Effector CD8-positive, alpha-beta T cell (primary cell): ENCODE measurements around the gene BORCS8.
A peak's percentile ranks its signal among the peaks of the same experiment; 100 is the strongest.
"Not testable (repeated sequence)": the region's sequence is repeated elsewhere in the genome, so short reads cannot be mapped to it uniquely, and the experiment has no call there.

Experiments
- DNase-seq: peaks from one replicate; lab custom pipeline; 2025; lab: John Stamatoyannopoulos, UW

The BORCS8 gene

DNA sequence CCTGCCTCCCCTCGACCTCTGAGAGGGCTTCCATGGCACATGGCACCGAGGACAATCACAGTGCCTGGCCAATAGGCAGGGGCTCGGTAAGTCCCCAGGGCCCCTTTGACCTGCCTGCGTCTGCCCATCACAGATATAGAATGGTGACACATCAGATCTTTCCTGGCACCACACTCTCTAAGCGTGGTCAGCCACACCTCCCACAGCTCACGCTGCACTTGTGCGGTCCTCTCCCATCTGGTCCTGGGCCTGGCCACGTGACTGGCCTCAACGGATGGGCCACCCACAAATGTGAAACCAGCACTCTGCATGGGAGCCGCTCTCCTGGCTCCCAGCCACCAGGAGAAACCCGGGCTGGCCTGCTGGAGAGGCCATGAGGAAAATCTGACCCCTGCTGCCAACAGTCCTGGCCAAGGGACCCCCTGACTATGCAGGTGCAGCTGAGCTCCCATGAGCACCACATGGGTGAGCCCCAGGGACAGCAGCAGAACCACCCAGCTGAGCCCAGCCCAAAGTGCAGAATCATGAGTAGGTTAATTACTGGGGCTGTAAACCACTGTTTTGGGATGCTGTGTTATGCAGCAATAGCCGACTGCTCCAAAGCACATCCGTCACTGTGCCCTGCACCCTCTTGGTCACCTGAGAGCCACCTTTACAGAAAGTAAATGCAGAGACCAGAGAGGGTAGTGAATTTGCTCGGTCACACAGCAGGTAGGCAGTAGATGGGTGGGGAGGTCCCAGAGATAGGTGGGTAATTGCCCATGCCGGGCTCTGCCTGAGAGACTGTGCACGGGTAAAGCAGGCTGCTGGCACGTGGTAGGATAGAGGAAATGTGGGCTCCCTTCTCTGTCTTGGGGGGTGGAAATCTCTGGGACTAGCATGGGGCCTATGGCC lies 12.2 kb downstream of the BORCS8 start:
- no peak for DNase-seq

DNA sequence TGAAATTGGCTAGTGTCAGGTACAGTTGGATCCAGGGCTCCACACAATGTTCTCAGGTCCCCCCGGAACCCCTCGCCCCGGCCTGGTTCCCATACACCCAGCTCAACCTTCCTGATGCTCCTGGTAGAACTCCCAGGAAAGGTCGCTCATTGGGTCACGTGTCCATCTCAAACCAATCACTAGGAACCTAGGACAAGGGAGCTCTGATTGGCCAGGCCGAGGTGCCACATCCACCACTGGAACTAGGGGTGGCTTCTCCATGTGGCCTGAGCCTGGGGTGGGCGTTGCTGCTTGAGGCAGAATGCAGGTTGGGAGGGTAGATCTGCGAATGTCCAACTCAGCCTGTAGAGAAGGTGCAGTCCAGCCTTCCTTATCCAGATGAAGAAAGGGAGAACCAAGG lies 15.0 kb downstream of the BORCS8 start:
- no peak for DNase-seq

DNA sequence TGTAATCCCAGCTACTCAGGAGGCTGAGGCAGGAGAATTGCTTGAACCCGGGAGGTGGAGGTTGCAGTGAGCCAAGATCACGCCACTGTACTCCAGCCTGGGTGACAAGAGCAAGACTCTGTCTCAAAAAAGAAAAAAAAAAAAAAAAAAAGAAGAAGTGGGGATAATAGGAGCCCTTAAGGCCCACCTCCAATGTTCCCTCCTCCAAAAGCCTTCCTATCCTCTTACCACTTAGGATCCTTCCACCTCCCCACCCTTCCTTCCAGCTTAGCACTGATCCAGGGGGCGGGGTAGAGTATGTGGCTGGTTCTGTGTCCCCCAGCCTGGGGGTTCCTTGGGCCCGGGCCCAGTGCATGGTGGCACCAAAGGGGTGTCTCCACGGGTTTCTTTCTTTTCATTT lies 18.7 kb downstream of the BORCS8 start:
- DNase-seq = not testable (repeated sequence)

DNA sequence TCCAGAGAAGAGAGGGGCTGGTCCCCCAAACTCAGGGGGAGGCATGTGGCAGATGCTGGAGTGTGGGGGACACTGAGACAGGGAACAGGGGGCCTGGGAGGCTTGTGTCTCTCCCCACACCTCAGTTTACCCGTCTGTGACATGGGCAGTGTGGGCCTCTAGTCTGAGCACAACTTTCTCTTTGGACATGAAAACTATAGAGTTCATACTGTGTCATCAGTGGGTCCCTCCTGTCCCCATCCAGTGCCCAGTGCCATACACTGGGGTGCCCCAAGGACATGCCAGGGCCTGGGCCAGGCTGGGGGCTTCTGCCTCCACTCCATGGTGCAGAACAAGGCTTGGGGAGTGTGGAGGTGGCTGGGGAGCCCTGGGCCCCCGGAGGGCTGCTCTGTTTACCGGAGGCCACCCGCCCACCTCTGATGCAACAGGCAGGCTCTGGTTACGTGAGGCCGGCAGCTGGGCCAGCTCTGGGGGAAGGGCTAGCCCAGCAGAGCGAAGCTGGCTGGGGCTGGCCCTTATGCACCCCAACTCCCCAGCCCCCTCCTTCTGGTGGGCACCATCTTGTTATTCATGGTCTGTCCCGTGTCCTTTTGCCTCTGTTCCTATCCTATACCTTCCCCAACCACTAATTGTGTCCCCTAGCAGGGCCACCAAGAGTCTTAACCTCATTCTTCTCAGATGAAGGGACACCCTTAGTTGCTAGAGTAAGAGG lies 20.0 kb downstream of the BORCS8 start:
- DNase-seq = no peak

DNA sequence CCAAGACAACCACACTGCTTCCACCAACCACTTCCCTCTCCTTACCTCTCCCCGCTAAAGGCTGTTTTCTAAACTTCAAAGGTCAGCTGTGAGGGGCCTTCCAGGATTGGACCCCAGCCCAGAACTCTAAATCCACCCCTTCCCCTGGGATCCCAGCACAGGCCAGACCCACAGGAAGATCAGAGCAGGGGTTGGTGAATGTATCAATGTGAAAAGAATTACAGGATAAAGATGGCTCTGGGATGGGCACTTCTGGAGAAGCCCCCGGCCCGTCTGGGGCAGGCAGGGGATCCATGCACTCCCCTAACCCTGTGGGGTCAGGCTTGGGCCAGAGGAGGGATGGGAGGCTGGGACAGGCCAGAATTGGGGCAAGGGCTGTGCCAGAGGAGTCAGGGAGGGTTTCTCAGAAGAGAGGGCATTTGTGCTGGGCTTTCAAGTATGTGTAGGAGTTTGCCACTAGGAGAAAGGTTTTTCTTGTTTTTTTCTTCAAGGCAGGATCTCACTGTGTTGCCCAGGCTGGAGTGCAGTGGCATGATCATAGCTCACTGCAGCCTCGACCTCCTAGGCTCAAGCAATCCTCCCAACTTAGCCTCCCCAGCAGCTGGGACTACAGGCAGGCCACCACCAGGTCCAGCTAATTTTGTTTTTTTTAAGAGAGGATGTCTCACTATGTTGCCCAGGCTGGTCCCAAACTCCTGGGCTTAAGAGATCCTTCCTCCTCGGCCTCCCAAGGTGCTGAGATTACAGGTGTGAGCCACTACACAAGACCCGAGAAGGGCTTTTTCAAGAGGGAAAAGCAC lies 20.9 kb downstream of the BORCS8 start:
- no peak for DNase-seq

DNA sequence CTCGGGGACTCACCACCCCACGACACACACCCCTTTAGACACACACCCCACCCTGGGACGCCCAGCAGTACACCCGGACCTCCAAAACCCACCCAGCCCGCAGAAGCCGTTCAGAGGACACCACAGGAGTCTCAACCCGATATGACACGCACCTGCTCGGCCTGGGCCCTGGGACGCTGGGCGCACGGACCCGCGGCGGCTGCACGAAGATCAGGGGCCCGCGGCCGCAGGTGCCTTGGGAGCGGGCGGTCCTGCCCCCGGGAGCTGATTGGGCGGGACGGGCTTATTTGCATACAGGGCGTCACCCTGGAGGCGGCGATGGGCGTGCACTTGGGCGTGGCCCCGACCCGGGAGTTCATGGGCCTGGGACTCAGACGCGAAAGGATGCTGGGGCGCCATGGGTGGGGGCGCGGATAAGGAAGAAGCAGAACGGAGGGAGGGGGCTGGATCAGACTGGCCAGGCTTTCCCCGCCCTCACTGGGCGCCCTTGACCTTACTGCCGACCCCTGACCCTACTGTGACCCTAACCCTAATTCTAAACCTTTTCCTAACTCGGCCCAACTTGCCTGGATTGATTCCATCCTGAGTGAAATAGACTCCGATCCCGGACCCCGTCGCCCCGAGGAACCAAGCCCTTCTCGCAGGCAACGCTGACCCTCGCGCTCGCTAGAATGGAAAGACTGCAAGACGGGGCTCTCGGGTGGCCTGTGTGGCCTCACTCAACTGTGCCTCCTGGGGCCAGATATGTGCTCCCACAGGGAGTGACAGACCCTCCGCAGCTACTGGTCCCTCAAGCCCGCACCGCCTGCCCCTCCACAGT lies 21.7 kb downstream of the BORCS8 start, which contains the start of gene MEF2B:
Gene MEF2B (minus strand): TSS at position 211 of the 820 bp plus-strand sequence. CDS start 19,528 bp downstream, outside the sequence.
- DNase-seq = peak; percentile 71

DNA sequence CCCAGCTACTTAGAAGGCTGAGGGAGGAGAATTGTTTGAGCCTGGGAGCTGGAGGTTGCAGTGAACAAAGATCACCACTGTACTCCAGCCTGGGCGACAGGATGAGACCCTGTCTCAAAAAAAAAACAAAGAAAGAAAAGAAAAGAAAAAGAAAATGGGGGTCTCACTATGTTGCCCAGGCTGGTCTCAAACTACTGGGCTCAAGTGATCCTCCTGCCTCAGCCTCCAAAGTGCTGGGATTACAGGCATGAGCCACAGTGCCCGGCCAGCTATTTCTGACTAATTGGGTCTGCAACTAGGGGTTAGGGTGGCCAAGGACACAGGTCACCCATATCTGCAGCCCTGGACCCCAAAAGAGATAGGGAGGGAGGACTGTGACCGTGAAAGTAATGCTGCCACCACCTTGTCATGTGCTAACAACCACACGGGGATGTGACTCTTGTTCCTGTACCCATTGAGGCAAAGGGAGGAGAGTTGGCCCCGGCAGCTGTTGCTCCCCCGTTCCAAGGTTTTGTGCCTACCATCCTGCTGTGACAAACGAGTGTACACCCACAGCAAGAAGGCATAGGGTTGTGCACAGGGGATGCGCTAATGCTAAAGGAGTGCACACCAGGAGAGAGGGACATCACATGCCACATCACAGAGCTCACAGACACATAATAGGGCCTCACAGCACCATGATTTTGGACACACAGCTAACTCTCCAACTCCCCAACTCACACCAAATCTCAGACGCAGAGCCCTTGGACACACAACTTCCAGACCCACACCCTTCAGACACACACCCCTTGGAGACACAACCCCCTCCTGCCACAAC lies 22.5 kb downstream of the BORCS8 start:
- no peak for DNase-seq

DNA sequence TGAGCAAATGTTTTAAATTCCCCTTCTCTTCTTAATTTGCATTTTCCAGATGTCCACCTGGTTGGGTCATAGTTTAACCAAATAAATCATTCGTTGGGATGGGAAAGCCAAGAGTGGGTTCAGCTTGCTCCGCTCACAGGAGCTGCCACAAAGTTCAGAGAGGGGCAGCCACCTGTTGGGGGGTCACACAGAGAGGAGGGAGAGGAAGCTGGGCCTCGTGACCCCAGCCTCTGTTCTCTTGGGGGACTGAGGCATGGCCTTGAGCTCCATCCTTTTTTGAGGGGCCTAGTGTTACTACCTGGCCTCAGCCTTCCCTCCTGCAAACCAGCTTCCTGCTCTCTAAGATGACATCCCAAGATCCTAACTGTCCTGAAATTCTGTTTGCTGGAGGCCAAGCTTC lies 24.3 kb downstream of the BORCS8 start:
- no peak for DNase-seq

DNA sequence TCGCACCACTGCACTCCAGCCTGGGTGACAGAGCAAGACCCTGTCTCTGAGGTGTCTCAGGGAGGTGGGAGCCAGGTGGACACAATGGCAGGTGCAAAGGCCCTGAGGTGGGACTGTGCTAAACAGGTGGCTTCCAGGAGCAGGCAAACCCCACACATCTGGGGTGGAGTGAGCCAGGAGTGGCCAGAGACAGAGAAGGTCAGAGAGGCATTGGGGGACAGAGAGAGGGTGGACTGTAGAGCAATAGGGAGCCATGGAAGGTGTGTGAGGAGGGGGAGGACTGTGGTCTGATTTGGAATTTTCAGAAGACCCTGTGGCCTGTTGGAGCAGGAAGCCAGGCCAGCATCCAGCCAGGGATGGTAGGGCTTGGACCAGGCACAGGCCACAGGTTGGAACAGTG lies 26.6 kb downstream of the BORCS8 start:
- no peak for DNase-seq

DNA sequence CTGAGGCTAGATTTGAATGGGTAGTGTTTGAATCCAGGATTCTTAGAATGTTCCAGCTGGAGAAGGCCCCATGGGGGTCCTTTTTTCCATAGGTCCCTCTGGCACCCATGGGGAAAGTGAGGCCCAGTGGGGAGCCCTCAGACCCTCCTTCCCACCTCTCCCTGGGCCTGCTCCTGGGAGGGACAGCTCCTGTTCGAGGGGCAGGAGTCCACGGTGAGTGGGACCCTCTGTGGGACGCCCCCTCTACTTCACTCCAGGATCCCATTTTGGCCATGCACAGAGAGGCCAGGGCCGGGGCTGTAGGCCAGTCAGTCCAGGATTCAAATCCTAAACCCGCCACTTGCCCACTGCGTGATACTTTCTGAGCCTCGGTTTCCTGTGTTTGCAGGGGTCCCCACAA lies 29.5 kb downstream of the BORCS8 start:
- no peak for DNase-seq

DNA sequence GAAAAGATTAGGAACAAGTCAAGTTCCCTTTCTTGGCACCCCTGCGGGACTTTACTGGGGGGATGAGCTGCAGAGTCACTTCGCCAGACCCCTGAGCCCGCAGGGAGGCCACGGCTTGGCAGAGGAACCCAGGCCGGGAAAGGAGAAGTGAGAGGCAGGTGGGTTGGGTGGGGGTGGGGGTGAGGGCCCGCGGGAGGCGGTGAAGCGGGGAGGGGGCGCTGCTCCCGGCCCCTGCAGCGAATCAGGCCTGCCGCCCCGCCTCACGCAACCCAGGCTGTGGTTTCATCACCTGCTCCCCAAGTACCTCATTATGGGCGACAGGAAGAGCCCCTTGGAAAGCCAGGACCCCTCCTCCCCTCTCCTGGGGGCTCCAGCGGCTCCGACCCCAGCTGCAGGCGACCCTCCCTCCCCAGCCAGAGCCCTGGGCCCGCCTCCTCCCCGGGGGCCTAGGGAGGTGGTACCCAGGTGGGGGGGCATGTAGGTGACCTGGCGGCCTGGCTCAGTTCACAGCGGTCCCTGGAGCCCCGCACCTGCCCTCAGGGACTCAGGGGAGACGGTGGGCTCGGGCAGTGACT lies 31.4 kb downstream of the BORCS8 start:
- DNase-seq = no peak

DNA sequence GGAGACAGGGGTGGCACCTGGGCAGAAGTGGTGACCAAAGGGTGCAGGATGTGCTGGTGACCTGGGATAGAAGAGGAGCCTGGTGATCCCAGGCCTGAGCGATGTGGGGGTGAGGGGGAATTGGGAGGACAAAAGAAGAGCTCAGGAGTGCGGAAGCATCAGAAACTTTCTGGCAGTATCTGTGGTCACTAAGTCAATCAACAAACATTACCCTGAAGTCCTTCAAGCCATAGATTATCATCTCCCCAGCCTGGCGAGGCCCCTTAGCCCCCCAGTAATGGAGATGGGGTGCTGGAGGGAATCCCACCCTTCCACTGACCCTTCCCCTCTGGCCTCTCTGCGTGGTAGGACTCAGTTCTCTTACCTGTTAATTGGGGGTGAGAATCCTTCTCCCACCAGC lies 32.4 kb downstream of the BORCS8 start:
- no peak for DNase-seq

DNA sequence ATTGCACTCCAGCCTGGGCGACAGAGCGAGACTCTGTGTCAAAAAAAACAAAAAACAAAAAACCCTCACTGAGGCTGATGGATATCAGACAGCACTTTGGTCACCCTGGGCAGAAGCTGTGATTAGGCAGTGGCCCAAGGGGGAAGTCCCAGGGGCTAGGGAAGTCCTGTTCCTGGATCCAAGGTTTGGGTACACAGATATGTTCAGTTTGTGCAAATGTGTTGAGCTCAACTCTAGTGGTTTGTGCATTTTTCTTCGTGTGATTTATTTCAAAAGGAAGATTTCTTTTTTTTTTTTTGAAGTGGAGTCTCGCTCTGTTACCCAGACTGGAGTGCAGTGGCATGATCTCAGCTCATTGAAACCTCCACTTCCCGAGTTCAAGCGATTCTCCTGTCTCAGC lies 34.1 kb downstream of the BORCS8 start:
- no peak for DNase-seq

DNA sequence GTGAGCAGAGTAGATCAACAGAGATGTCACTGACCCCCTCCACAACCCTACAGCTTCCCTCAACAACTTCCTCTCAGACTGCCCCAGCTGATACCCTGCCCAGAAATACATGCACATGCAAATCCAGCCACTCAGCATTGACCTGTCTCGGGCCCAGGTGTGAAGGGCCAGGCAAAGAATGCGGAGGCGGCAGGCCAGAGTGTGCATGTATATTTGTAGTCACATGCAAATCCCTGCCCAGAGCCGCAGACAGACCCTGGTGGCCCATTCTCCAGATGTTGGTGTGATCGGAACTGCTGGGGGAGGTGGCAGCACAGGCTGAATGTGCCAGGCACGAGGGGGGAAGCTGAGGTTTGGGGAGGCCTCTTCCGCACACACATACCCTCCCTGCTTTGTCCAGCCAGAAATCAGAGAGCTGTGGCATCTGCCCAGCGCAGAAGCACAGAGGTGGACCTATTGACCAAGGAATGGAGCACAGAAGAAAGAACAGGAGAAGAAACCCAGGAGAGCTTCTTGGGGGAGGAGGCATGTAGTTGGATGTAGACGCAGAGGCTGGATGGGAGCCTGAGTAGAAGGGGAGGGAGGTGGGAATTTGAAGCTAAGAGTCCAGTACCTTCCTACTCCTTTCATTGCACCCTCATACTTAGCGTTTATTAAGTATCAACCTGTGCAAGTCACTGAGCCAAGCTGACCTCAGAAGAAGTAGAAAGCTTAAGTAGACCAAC lies 36.3 kb downstream of the BORCS8 start:
- DNase-seq = no peak

DNA sequence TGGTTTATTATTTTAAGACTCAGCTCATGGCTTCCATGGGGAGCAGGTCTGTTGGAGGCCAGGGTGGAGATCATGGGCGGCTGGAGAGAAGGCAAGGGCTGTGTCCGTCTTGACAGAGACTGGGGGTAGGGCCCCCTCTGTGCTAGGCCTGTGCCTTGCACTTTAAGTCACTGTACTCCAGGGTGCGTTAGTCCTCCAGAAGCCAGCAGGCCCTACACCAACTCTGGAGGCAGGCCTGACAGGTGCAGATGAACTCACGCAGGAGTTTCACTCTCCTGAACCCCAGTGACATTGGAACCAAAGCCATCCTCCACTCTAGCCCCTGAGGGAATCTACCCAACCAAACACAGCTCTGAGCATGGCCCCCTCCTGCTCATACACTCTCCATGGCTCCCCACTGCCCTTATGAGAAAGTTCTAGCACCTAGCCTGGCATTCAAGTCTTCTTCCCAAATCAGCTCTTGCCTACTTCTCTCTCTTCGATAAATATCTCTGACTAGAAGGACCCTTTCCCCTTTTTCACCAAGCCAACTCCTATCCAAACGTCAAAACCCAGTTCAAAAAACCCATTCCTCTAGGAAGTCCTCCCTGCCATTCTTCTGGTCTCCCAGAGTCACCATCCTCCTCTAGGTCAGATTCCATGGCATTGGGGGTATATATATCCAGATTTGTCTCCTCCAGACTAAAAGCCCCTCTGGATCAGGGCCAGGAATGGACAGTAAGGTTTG lies 37.0 kb downstream of the BORCS8 start:
- DNase-seq = no peak

DNA sequence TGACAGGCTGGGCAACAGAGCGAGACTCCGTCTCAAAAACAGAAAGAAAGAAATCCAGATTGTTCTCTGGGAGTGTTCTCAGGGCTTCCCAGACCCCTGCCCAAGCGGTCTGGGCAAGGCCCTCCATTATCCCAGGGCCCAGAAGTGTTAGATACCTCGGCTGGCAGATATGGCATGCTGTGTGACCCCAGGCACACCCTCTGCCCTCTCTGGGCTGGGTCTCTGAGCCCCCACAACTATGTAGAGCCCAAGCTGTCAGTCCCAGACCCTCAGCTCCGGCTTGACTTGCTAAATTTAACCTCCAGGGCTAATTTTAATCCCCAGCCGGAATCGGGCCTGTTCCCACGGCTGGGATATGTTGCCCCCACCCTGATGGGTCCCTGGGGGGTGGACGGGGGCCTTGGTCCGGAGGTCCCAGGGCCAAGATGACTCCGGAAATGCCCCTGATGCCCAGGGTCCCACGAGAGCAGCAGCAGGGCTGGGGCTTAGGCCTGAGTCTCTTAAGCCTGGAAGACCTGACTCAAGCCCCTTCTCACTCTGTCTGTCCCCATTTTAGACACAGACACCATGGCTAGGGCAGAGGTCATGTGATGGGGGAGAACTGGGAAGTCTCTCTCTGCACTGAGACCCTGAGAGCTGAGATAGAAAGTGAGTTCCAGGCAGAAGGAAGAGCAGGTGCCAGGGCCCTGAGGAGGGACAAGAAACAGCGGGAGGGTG lies 39.1 kb downstream of the BORCS8 start:
- no peak for DNase-seq

DNA sequence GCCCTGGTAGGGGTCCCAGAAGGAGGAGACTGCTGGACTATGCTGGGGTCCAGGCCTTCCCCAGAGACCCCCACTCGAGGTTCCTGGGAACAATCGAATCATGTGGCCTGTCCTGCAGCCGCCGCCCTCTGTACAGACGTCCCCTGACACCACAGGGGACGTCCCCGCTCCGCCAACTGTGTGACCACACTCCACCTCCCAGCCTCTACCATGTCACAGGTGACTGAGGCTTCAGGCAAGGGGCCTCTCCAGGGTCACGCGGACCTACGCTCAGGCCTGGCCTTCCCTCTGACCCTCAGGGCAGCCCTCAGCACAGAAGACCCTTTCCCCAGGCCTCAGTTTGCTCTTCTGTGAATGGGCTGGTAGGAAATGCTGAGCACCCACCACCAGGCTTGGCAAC lies 40.5 kb downstream of the BORCS8 start:
- DNase-seq = no peak

DNA sequence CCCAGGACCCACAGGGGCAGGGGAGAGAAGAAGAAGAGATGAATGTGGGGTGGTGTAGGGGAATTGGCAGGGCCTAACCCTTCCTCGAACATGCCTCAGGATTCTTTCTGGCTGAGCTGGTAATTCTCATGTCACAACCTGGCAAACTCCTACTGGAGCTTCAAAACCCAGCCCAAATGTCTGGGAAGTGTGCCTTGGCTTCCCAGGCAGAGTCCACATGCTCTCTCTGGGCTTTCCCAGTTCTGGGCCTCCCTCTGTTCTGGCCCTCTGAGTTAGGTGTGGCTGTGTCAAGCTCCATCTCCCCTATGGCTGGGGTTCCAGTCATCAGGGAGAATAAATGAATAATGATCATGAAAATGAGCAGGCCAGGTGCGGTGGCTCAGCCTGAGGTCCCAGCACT lies 42.5 kb downstream of the BORCS8 start:
- DNase-seq = no peak
